HL-60 (cell line): ENCODE measurements around the gene IQGAP1.

Source experiments
- DNase-seq, 2 experiments: peaks; one replicate each; pipeline ENCODE4 v3.0.0-alpha.2; 2010 to 2020; ENCODE audit warnings: low read depth in 1 of 2, low spot score in 1 of 2
- H3K27ac ChIP-seq: fragments of 250-450 bp; sonication (Bioruptor Pico); replicated peaks from 2 replicates; pipeline ENCODE4 v1.5.1; 2020; ENCODE audit warnings: mild to moderate bottlenecking, moderate library complexity
- H3K27me3 ChIP-seq: fragments of 250-450 bp; sonication (Bioruptor Pico); 2 replicates; pipeline ENCODE4 v1.5.1; 2021; ENCODE audit warnings: mild to moderate bottlenecking, moderate library complexity; ENCODE audit not compliant: insufficient read depth, poor library complexity, severe bottlenecking
- H3K4me3 ChIP-seq: replicated peaks from 2 replicates; pipeline ENCODE4 v1.5.1; 2011; ENCODE audit warnings: mild to moderate bottlenecking, control low read depth, low read length; ENCODE audit not compliant: insufficient read depth
- CTCF ChIP-seq: IDR thresholded peaks from one replicate; pipeline ENCODE4 v1.5.1; 2011; ENCODE audit warnings: low read length, control low read depth, inconsistent platforms; ENCODE audit not compliant: insufficient read depth
- GABPA ChIP-seq: IDR thresholded peaks from 2 replicates; pipeline ENCODE4 v1.6.1; 2012; ENCODE audit warnings: low read depth
- POLR2AphosphoS5 ChIP-seq: IDR thresholded peaks from 2 replicates; pipeline ENCODE4 v1.6.1; 2012; ENCODE audit warnings: low read depth
- SPI1 ChIP-seq: IDR thresholded peaks from 2 replicates; pipeline ENCODE4 v1.6.1; 2012; ENCODE audit warnings: low read depth, mild to moderate bottlenecking, borderline replicate concordance
- TF ChIP-seq, protein P1 (sequence below): IDR thresholded peaks from 2 replicates; pipeline ENCODE4 v1.6.1; 2012; ENCODE audit warnings: low read depth; ENCODE audit not compliant: insufficient replicate concordance

Gene IQGAP1

DNA sequence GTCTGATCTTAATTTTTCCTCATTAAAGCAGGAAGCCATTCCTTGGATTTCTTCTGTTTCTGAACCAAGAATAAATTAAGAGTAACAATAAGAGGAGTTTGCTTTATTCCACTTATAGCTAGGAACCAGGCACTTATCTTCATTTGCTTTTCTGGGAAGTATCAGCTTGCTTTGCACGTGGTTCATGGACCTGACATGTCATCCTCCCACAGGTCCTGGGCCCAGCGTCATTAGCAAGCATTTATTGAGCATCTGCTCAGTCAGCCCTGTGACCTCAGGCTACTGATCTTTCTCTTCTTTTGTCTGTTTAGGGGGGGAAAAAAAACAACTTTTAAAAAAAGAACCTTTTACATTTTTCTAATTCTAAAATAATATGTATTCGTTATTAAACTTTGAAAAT, 107.0 kb downstream of the IQGAP1 start:
- H3K27me3 ChIP-seq, result no peaks in the 10 kb centered on the region
- no peak overlapping the region for H3K27ac ChIP-seq
- TF ChIP-seq GABPA, result no peak
- no peak for TF ChIP-seq CTCF
- TF ChIP-seq POLR2AphosphoS5, result no peak
- TF ChIP-seq, protein P1, sequence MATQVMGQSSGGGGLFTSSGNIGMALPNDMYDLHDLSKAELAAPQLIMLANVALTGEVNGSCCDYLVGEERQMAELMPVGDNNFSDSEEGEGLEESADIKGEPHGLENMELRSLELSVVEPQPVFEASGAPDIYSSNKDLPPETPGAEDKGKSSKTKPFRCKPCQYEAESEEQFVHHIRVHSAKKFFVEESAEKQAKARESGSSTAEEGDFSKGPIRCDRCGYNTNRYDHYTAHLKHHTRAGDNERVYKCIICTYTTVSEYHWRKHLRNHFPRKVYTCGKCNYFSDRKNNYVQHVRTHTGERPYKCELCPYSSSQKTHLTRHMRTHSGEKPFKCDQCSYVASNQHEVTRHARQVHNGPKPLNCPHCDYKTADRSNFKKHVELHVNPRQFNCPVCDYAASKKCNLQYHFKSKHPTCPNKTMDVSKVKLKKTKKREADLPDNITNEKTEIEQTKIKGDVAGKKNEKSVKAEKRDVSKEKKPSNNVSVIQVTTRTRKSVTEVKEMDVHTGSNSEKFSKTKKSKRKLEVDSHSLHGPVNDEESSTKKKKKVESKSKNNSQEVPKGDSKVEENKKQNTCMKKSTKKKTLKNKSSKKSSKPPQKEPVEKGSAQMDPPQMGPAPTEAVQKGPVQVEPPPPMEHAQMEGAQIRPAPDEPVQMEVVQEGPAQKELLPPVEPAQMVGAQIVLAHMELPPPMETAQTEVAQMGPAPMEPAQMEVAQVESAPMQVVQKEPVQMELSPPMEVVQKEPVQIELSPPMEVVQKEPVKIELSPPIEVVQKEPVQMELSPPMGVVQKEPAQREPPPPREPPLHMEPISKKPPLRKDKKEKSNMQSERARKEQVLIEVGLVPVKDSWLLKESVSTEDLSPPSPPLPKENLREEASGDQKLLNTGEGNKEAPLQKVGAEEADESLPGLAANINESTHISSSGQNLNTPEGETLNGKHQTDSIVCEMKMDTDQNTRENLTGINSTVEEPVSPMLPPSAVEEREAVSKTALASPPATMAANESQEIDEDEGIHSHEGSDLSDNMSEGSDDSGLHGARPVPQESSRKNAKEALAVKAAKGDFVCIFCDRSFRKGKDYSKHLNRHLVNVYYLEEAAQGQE, result no peak
- no peak for TF ChIP-seq SPI1
- DNase-seq, result no peak
- no peak overlapping the region for H3K4me3 ChIP-seq

DNA sequence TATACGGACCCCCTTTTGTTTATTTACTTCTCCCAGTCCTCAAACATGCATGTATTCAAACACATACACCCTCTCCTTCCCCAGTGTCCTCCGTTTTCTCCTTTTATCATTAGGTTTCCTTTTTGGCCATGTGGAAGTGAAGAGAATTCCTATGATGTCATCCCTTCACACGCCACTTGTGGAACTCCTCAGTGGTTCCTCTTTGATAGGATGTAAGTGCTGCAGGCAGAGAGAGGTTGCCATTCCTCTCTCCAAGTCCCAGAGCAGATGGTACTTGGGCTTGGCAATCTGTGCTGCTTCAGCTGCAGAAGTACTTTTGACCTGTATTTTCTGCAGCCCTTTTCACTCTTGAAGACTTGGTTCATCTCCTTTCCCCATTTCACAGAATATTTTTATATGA, 108.7 kb downstream of the IQGAP1 start:
- no peaks in the 10 kb centered on the region for H3K27me3 ChIP-seq
- no peak overlapping the region for H3K4me3 ChIP-seq
- H3K27ac ChIP-seq, result no peak overlapping the region
- TF ChIP-seq GABPA (no peak), SPI1 (no peak), CTCF (no peak), POLR2AphosphoS5 (no peak)
- TF ChIP-seq, protein P1, result no peak
- DNase-seq, result no peak

GRCh38 chr15:90497376-90497775, 109.3 kb downstream of the IQGAP1 start:
- TF ChIP-seq, protein P1, result no peak
- TF ChIP-seq POLR2AphosphoS5 (no peak), CTCF (no peak), GABPA (no peak), SPI1 (no peak)
- no peak overlapping the region for H3K4me3 ChIP-seq
- no peak for DNase-seq
- H3K27ac ChIP-seq, result no peak overlapping the region
- no peaks in the 10 kb centered on the region for H3K27me3 ChIP-seq
